Upper lobe of left lung (tissue), 6 donors: Measurements from ENCODE around the gene AMOTL2. TPM values are rescaled to one million over a fixed set of nuclear protein-coding genes. Genes with fewer than 3 reads are reported as not detected.
A peak's percentile ranks its signal among the peaks of the same experiment; 100 is the strongest.

Source experiments
- ATAC-seq, 2 donors: fragments of 200-7000 bp; cut with Tn5 transposase; one replicate each; pipeline ENCODE4 v1.9.1; 2022; ENCODE audit warnings: mild to moderate bottlenecking in 2 of 2, moderate library complexity in 2 of 2; ENCODE audit not compliant: low FRiP score in 2 of 2
- DNase-seq, 2 donors: peaks; one replicate each; pipeline ENCODE4 v3.0.0-alpha.2; 2019 to 2020
- H3K27ac ChIP-seq, 4 donors: fragments of 200-600 bp; sonication (generic); one replicate each; pipeline ENCODE4 v1.5.1; 2016 to 2019
- H3K27me3 ChIP-seq, 4 donors: fragments of 200-600 bp; sonication (generic); one replicate each; pipeline ENCODE4 v1.5.1; 2017 to 2019
- H3K36me3 ChIP-seq, 4 donors: fragments of 200-600 bp; sonication (generic); one replicate each; pipeline ENCODE4 v1.5.1; 2016 to 2019
- H3K4me1 ChIP-seq, 4 donors: fragments of 200-600 bp; sonication (generic); one replicate each; pipeline ENCODE4 v1.5.1; 2018 to 2019
- H3K4me3 ChIP-seq, 4 donors: fragments of 200-600 bp; sonication (generic); one replicate each; pipeline ENCODE4 v1.5.1; 2017 to 2019; ENCODE audit warnings: mild to moderate bottlenecking in 2 of 4, moderate library complexity in 1 of 4
- H3K9me3 ChIP-seq, 4 donors: fragments of 200-600 bp; sonication (generic); one replicate each; pipeline ENCODE4 v1.5.1; 2018 to 2019
- CTCF ChIP-seq, 6 experiments: fragments of 450-650 bp in 4 of 6; fragments of 200-600 bp in 2 of 6; sonication (generic) in 2 of 6; IDR thresholded peaks; one replicate each; pipeline ENCODE4 v1.5.1; 2016 to 2019; ENCODE audit warnings: antibody characterized with exemption in 6 of 6
- EP300 ChIP-seq, 4 donors: sonication (generic); formaldehyde crosslinking; IDR thresholded peaks; one replicate each; pipeline ENCODE4 v1.5.1; 2017; ENCODE audit warnings: antibody characterized with exemption in 4 of 4, control low read depth in 2 of 4
- POLR2A ChIP-seq, 4 donors: fragments of 450-650 bp; IDR thresholded peaks; one replicate each; pipeline ENCODE4 v1.5.1; 2016 to 2017; ENCODE audit warnings: antibody characterized with exemption in 4 of 4, mild to moderate bottlenecking in 2 of 4
- POLR2AphosphoS5 ChIP-seq, 2 donors: sonication (generic); formaldehyde crosslinking; IDR thresholded peaks; one replicate each; pipeline ENCODE4 v1.5.1; 2017; ENCODE audit warnings: antibody characterized with exemption in 2 of 2
- WGBS, 2 donors: methylation state at CpG; one replicate each; pipeline ENCODE4 v1.1.5; 2017 to 2018; 5-methylcytosine and 5-hydroxymethylcytosine counted together
- total RNA-seq, 6 donors: library from RNA; depleted of rRNA in 4 of 6; stranded (reverse); fragments of >200 nt in 4 of 6; gene quantifications; one replicate each; pipeline versions ENCODE4 v1.1.0 to v1.2.1, GENCODE V29; 2016 to 2021
- donor health status: DM: no; HTN: no; CAD: no; lungs with moderate emphysema.
- donor health status: DM: no; HTN: yes; CAD: no; lungs with severe emphysema.

The AMOTL2 gene
- total RNA-seq, 6 donors from 2014 or later: 73.3 to 179 (median 132) TPM

- no peaks in the 10 kb centered on the region for H3K27me3 ChIP-seq
- H3K27ac ChIP-seq: peak overlapping the region; percentile 71 to 80 (median 78)
- no peak for TF ChIP-seq POLR2A (IDR thresholded peaks at IDR 0.05)
- TF ChIP-seq CTCF (IDR thresholded peaks at IDR 0.05): no peak
- no peak for TF ChIP-seq POLR2AphosphoS5 (IDR thresholded peaks at IDR 0.05)
- no peak for TF ChIP-seq EP300 (IDR thresholded peaks at IDR 0.05)
- no peak overlapping the region for H3K4me3 ChIP-seq
- H3K4me1 ChIP-seq: peaks cover 29 to 57% (median 46%) of the 10 kb centered on the region in 4 donors
- no peaks in the 10 kb centered on the region for H3K9me3 ChIP-seq
- peak; percentile 17 to 81 for ATAC-seq
- H3K36me3 ChIP-seq: no peaks in the 10 kb centered on the region
- peak; percentile 62 to 71 for DNase-seq
- WGBS, 2 donors: 65 to 93% methylated on average over 3 to 8 of the region's 8 CpGs
These were observed 37.2 kb downstream of the AMOTL2 start for GRCh38 chr3:134337071-134337482.

GRCh38 chr3:134336587-134336986 is 37.7 kb downstream of the AMOTL2 start:
- Histone ChIP-seq H3K27me3 (no peaks in the 10 kb centered on the region), H3K4me1 (peaks cover 33 to 62% (median 51%) of the 10 kb centered on the region in 4 donors), H3K27ac (peak overlapping the region; percentile 71 to 80 (median 78)), H3K4me3 (no peak overlapping the region), H3K36me3 (no peaks in the 10 kb centered on the region), H3K9me3 (no peaks in the 10 kb centered on the region)
- ATAC-seq (peak; percentile 2 to 23), DNase-seq (peak in 1 of 2 donors; percentile 74)
- 36 to 51% methylated on average over 6 of the region's 6 CpGs for WGBS, 2 donors
- TF ChIP-seq EP300 (IDR thresholded peaks at IDR 0.05) (peak in 1 of 4 donors; percentile 30), CTCF (IDR thresholded peaks at IDR 0.05) (no peak), POLR2AphosphoS5 (IDR thresholded peaks at IDR 0.05) (peak in 1 of 2 donors; percentile 11)

GRCh38 chr3:134334901-134335280 is 39.4 kb downstream of the AMOTL2 start:
- DNase-seq (peak in 1 of 2 donors; percentile 66), ATAC-seq (no peak)
- TF ChIP-seq CTCF (IDR thresholded peaks at IDR 0.05) (no peak), POLR2A (IDR thresholded peaks at IDR 0.05) (no peak), POLR2AphosphoS5 (IDR thresholded peaks at IDR 0.05) (no peak), EP300 (IDR thresholded peaks at IDR 0.05) (no peak)
- Histone ChIP-seq H3K9me3 (no peaks in the 10 kb centered on the region), H3K4me3 (no peak overlapping the region), H3K36me3 (no peaks in the 10 kb centered on the region), H3K4me1 (peaks cover 40 to 62% (median 56%) of the 10 kb centered on the region in 4 donors), H3K27me3 (no peaks in the 10 kb centered on the region), H3K27ac (peak overlapping the region; percentile 60 to 80 (median 78))
- 22 to 28% methylated on average over 2 of the region's 2 CpGs for WGBS, 2 donors

DNA sequence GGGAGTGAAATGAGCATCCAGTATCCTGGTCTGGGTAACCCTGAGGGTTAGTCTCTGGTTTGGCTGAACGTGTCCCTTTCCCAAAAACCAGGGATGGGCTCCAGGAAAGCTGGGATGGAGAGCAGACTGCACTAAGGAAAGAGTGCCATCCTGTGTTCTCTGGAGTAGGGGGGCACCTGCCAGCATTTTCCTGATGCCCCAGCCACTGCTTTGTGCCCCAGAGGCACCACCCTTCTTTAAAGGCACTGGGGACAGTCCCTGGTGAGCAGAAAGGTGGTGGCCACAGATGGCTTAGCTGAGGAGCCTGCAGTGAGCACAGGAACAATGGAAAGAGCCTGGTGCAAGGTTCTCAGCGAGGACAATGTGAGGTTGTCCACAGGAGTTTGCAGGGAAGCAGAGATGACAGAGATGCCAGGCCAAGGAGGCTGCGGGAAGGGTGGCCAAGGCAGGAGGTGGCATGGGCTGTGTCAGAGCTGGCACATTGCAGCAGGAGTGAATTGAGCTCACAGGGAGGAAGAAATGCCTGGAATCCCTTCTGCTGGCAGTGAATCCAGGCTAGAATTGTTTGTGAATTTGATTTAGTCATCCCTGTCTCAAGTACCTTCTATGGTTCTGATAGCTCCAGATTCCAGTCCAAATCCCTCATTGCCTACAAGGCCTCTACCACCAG is 39.9 kb downstream of the AMOTL2 start:
- 77% methylated on average over 3 of the region's 3 CpGs for WGBS, 2 donors
- ATAC-seq (no peak), DNase-seq (no peak)

More for the DNA sequence above, 39.9 kb downstream of the AMOTL2 start:
- TF ChIP-seq CTCF (IDR thresholded peaks at IDR 0.05): no peak
- no peak for TF ChIP-seq POLR2A (IDR thresholded peaks at IDR 0.05)
- no peak for TF ChIP-seq POLR2AphosphoS5 (IDR thresholded peaks at IDR 0.05)
- H3K36me3 ChIP-seq: no peaks in the 10 kb centered on the region
- no peaks in the 10 kb centered on the region for H3K27me3 ChIP-seq
- H3K9me3 ChIP-seq: no peaks in the 10 kb centered on the region
- peak overlapping the region; percentile 60 to 80 (median 78) for H3K27ac ChIP-seq
- no peak overlapping the region for H3K4me3 ChIP-seq
- peaks cover 40 to 62% (median 57%) of the 10 kb centered on the region in 4 donors for H3K4me1 ChIP-seq
